HG02763 (cell line): ENCODE results near the gene CFAP57.

Experiments used
- ATAC-seq: cut with Tn5 transposase; IDR thresholded peaks from one replicate; pipeline ENCODE4 v1.9.1; 2021; ENCODE audit warnings: mild to moderate bottlenecking, moderate library complexity; ENCODE audit not compliant: unreplicated experiment

CFAP57 gene

DNA sequence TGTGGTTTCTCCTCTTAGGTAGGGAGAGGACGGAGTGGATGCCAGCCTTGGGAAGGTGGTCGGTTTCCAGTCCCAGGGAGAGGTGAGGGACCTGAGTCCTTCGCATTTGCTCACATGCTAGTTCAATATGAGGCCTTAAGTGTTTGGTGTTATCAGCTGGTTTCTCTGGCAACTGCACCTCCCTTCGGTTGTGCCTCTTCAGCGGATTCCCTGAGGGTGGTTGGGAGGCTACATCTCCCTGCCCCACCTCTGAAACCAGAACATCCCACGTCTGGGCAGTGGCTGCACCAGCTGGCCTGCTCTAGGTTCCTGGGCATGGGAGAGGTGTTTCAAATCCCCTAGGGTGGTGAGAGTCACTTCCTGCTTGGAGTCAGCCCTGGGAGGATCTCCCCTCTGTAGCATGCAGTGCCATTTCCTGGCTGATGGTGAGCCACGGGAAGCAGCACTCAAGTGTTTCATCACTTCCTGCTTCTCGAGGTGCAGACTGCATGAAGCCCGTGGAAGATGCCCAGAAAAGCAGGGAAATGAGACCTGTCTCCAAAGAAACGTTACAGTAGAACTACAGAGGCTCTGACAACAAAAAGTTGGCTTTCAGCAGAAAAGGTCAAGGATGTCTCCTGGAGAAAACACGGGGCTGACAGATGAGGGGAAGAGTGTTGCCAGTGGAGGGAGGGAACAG lies 102.1 kb downstream of the CFAP57 start:
- ATAC-seq, result no peak

- ATAC-seq, result no peak
Observed at GRCh38 chr1:43274804-43275180, 102.7 kb downstream of the CFAP57 start.

- no peak for ATAC-seq
Observed at GRCh38 chr1:43275826-43276620, 103.9 kb downstream of the CFAP57 start.

DNA sequence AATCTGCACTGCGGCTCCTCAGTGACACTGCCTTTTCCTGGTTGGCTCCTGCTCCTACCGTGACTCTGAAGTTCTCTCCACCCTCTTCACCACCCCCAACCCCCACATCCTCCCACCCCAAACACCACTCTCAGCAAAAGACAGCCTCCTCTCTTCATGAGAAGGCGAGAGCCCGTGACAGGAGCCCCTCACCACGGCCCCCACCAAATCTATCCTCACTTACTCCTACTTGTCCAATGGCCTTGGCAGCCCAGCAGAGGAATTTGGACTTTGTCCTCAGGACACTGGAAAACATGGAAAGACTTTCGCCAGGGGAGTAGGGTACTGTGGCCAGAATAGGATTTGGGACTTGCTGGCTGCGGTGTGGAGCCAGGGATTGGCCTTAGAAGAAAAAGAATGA lies 104.5 kb downstream of the CFAP57 start:
- no peak for ATAC-seq

GRCh38 chr1:43277116-43277876 lies 105.2 kb downstream of the CFAP57 start:
- no peak for ATAC-seq

DNA sequence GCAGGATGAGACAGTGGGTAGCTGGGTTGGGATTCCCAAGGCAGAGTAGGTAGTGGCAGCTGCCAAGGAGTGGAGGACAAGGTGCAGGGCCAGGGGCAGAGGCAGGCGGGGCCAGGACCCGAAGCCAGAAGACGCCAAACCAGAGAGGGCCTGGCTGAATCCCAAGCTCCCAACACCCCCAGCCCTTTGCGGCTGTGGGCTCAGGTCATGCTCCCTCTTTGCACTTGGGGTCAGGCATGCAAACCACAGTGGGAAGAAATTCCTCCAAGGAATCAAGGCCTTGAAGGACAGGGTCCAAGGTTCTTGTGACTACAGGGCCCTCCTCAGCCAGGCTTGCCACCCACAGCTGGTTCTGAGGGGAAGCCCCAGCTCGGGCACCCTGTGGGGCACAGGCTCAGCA lies 107.0 kb downstream of the CFAP57 start:
- no peak for ATAC-seq

DNA sequence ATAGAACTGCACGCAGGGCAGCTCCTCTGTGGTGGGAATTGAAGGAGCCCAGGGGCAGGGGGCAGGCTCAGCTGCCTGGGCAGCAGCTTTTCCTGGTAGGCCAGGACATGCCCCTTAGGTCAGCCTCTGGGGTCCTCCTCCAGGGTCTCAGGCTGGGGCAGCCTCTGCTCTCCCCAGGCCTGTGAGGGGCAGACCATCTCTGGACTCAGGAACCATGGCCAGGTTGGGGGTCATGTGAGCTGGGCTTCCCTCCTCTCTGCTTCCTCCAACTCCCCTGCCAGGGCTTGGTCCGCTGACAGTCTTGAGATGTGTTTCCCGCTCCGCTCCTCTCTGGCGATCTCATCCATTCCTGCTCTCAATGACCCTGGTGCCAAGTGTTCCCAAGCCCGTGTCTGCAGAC lies 107.5 kb downstream of the CFAP57 start:
- no peak for ATAC-seq

GRCh38 chr1:43280692-43281091 lies 108.6 kb downstream of the CFAP57 start:
- ATAC-seq, result no peak

DNA sequence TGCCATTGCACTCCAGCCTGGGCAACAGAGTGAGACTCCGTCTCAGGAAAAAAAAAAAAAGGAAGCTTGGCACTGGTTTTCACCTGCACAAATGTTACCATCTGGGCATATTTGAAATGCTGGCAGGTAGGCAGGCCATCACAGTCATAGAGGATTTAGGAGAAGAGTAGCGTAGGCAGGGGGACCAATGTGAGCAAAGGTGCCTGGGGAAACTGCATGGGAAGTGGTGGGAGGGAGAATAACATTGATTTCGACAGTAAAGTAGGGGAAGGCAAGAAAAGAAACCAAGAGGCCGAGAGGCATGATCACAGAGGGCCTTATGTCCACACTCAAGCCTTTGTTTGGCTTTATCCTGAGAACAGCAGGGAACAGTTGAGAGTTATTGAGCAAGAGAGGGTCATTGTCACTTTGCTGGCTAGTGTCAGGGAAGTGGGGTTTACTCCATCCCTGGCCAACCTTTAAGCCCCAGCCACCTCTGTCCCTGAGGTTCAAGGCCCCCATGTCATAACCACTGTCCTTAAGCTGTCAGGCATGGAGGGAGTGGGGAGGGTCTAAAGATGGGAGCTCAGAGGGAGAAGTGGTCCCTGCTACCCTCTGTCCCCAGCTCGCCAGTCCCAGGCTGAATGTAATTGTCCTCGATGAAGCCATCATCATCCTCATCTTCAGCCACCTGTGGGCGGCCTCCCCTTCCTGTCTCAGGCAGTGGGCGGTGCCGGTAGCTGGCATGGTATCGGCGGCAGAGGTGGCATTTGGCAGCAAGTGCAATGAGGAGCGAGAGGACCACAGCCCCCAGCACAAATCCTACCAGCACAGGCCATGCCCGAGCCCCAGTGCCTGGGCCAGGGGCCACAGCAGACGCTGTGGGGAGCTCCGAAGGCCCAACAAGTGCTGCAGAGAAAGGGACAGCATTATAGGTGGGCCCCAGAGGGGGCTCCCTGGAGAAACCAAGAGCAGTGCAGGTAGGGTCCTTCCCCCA lies 110.4 kb downstream of the CFAP57 start:
- ATAC-seq, result no peak

GRCh38 chr1:43284065-43284464 lies 111.9 kb downstream of the CFAP57 start:
- no peak for ATAC-seq

DNA sequence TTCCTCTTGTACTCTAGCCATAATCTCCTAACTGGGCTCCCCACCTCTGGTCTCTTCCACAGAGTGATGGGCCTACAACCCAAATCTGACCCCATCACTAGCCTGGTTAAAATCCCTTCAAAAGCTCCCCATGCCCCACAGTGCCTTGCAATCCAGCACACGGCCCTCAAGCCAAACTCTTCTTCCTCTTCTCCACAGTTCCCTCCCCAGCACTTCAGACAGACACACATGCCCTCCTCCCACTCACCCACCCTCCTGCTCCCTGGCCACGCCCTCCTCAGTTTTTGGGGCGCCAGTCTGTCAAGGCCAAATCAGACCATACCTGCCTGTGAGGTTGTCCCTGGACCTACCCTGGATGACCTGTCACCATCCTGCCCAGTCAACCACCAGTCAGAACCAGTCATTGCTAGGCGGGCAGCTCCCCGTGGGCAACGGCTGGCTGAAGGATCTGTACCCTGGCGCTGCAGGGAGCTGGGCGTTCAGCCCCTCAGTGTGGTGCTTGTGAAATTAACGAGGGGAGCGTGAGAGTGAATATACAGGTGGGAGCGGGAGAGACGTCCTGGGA lies 112.5 kb downstream of the CFAP57 start:
- no peak for ATAC-seq

DNA sequence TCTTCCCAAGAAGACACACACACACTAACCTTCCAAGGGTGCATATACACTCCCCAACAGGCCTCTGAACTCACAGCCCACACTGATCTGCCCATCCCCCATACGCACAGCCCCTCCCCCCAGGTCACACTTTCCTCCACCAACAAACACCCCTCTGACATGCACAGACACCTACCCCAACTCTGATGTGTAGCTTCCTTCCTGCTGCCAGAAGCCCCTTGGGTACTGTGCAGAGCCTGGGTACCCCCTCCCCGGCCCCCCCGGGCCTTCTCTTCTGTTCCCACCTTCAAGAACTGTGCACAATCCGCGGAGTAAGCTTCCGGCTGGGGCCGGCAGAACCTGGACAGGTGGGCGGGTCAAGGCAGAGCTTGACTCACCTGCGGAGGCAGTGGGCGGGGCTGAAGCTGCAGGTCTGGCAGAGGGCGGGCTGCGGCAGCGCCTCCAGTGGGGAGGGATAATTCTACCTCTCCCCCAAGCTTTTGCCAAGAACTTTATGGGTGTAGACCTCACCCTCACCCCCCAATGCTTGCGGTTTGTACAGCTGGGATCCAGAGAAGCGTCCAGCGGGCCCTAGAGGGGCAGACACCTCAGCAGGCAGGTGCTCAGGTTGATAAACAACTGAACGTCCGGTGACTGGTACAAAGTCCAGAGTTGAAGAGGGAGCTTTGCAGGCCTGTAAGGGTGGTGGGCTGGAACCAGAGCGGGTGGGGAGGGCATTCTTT lies 113.3 kb downstream of the CFAP57 start, which contains the start of gene C1orf210:
TSS of gene C1orf210 (minus strand) at position 313 of the 722 bp plus-strand sequence. CDS start 2,311 bp downstream, outside the sequence.
- no peak for ATAC-seq

GRCh38 chr1:43286115-43286514 lies 114.0 kb downstream of the CFAP57 start:
- ATAC-seq, result no peak

- no peak for ATAC-seq
Observed at GRCh38 chr1:43286533-43286932, 114.4 kb downstream of the CFAP57 start.

DNA sequence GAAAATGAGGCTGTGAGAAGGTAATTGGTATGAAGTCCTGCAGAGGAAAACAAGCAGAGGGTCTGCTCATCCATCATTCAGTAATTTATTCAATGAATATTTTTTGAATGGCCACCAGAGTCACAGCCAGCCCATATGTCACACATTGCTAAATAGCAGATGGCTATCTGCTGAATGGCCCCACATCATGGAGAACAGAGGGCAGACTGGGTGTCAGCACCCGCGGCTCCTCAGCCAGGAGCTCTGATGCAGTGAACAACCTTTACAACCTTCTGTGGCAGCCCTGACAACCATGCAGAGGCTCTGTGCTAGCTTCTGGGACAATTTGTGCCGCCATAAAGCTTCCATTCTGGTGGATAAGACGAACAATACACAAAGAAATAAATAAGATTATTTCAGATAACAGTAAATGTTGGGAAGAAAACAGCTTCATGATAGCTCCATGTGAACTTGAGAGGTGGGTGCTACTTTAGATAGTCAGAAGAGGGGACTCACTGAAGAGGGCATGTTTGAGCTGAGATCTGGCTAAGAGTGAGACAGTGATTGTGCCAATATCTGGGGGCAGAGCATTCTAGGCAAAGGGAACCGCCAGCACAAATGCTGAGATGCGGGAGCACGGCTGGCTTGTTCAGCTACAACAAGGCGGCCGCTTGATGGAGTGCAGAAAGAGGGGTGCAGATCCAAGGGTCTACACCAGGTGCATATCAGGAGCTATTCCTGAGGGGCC lies 116.1 kb downstream of the CFAP57 start:
- no peak for ATAC-seq

GRCh38 chr1:43288785-43289706 lies 116.9 kb downstream of the CFAP57 start:
- ATAC-seq, result no peak

- ATAC-seq, result no peak
Observed at GRCh38 chr1:43292216-43292615, 120.1 kb downstream of the CFAP57 start.

- no peak for ATAC-seq
Observed at GRCh38 chr1:43292679-43293078, 120.5 kb downstream of the CFAP57 start.
